SW480 (cell line): ENCODE data around the gene IFITM5.
A peak's percentile ranks its signal among the peaks of the same experiment; 100 is the strongest.

ENCODE experiments used
- DNase-seq: peaks from one replicate; pipeline ENCODE4 v3.0.0-alpha.2; 2016; ENCODE audit warnings: low spot score

IFITM5 gene

GRCh38 chr11:283405-284104, 15.8 kb downstream of the IFITM5 start:
- DNase-seq: no peak

- DNase-seq: no peak
Observed at GRCh38 chr11:282630-283360, 16.5 kb downstream of the IFITM5 start.

GRCh38 chr11:282171-282570, 17.2 kb downstream of the IFITM5 start:
- DNase-seq: no peak

GRCh38 chr11:281486-282161, 17.7 kb downstream of the IFITM5 start:
- DNase-seq: no peak

GRCh38 chr11:280706-281485, 18.4 kb downstream of the IFITM5 start:
- no peak for DNase-seq

- peak; percentile 49 for DNase-seq
Observed at GRCh38 chr11:279966-280705, 19.2 kb downstream of the IFITM5 start.

- no peak for DNase-seq
Observed at GRCh38 chr11:279040-279965, 20.0 kb downstream of the IFITM5 start.

- no peak for DNase-seq
Observed at GRCh38 chr11:278001-278951, 21.1 kb downstream of the IFITM5 start, which contains the start of gene NLRP6. Gene NLRP6 (plus strand): TSS chr11:278407. CDS start chr11:278570, 163 bp downstream.

- no peak for DNase-seq
Observed at GRCh38 chr11:276219-276618, 23.1 kb downstream of the IFITM5 start.

- DNase-seq: no peak
Observed at GRCh38 chr11:272931-273198, 26.5 kb downstream of the IFITM5 start.

- DNase-seq: no peak
Observed at GRCh38 chr11:272195-272930, 27.0 kb downstream of the IFITM5 start.

- DNase-seq: no peak
Observed at GRCh38 chr11:271319-271715, 28.0 kb downstream of the IFITM5 start.

- DNase-seq: no peak
Observed at GRCh38 chr11:270451-271318, 28.6 kb downstream of the IFITM5 start.

- peak; percentile 83 for DNase-seq
Observed at GRCh38 chr11:269146-269890, 30.0 kb downstream of the IFITM5 start.

- DNase-seq: peak; percentile 85
Observed at GRCh38 chr11:268716-269145, 30.6 kb downstream of the IFITM5 start.

GRCh38 chr11:267491-267994, 31.8 kb downstream of the IFITM5 start:
- no peak for DNase-seq
